AG08396 (cell line): ENCODE measurements around the gene COX8A.
"Not testable (repeated sequence)": the region's sequence is repeated elsewhere in the genome, so short reads cannot be mapped to it uniquely, and the experiment has no call there.

ENCODE experiments used
- DNase-seq: peaks from one replicate; pipeline ENCODE4 v3.0.0; 2012; ENCODE audit warnings: low spot score, mixed read lengths

Gene COX8A, protein sequence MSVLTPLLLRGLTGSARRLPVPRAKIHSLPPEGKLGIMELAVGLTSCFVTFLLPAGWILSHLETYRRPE

GRCh38 chr11:63974259-63975143 is at the start of gene COX8A:
Gene COX8A, plus strand, starts transcription at chr11:63974620. Its CDS starts 61 bp downstream, at chr11:63974681.
- DNase-seq = peak; percentile 98

GRCh38 chr11:63929616-63930015 is 44.8 kb upstream of the COX8A start:
- no peak for DNase-seq

DNA sequence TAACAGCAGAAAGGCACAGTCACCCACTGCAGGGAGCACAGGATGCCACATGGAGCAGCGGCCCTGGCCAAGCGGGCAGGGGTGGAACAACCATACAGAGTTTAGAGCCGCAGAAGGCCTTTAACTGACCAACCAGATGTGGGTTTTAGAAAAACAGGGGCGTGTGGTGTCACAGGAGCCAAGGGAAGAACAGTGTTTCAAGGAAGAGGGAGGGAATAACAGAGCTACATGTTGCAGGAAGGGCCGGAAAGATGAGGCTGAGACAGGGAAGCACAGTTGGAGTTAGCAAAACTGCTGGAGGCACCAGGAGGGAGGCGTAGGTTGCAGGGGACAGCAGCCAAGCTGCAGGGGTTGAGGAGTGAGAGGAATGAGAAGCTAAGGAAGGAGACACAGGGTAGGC is 43.4 kb upstream of the COX8A start:
- DNase-seq = no peak

DNA sequence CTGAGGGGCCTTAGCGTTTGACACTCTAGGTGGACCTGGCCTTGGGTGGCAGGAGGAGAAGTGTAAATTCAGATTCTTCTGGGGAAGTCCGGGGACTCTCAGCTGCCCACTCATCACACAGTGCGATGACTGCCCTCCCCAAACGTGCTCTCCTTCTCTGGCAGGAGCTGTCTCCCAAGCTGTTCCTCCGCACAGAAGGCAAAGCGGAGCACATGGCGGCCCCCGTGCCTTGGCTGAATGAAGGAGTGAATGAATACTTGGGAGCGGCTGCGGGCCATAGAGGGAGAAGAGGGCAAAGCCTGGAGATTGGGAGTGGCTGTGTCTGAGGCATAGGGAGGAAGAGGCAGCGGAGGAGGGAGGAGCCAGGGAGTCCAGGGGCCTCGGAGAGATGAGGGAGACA is 42.5 kb upstream of the COX8A start:
- DNase-seq = no peak

DNA sequence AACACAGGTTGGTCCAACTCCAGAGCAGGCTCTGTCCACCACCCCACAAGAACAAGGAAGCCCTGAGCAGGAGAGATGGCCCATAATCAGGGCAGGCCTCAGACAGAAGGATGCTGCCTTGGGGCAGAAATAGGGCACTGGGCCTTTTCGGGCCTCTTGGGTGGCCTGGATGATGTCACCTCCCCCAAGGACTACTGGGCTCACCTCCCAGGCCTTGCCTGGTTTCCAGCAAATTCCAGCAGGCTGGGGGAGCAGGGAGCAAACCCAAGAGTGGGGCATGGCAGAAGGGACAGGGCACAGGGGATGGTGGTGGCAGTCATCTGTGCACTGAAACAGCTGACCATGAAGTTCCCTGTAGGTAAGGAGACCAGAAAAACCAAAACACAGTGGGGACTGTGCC is 41.0 kb upstream of the COX8A start:
- DNase-seq = no peak

DNA sequence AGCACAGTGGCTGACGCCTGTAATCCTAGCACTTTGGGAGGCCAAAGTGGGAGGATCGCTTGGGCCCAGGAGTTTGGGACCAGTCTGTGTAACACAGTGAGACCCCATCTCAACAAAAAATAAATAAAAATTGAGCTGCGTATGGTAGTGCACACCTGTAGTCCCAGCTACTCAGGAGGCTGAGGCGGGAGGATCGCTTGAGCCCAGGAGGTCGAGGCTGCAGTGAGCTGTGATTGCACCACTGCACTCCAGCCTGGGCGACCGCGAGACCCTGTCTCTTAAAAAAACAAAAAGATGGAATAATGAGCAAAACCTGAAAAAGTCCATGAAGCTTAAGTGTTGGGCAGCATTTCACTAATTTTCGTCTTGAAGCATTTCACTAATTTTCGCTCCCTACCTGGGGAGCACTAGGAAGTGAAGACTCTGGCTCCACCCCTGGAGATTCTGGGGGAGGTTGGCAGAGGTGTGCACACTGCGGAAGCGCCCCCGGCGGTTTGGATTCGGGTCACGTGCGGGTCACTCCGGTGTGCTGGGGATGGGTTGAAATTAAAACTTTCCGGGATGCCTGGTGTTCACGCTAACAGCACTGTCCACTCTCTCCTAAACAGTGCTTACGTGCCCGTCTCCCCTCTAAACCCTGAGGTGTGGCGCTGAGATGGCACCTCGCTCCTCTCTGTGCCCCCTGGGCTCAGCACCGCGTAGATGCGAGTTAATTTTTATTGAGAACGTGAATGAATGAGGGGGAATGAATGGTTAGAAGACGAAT is 36.5 kb upstream of the COX8A start:
- DNase-seq = no peak

- peak; percentile 100 for DNase-seq
Measured at GRCh38 chr11:63938479-63939396, 35.7 kb upstream of the COX8A start, which contains the start of gene NAA40. Gene NAA40, plus strand, starts transcription at chr11:63939002. Its CDS starts 95 bp downstream, at chr11:63939097.

DNA sequence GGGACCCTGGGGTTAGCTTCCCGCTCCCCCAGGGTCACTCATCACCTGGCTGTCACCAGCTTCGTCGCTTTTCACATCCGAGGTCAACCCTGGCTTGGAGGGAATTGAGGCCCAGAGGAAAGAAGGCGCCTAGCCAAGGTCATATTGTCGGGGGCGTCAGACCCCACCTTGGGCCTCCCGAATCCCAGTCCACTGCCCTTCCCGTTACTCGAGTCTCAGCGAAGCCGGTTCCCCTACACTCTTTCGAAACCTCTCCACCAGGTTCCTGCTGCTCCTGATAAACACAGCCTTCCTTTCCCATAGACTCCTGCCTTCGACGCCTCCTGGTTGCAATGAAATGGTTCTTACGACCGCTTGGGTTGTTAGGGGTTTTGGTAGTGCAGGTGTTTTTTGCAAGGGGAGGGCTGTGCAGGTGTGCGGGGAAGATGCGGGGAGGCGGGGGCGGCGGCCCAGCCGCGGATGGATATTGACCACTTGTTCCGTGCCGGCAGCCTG is 35.0 kb upstream of the COX8A start:
- DNase-seq = no peak

DNA sequence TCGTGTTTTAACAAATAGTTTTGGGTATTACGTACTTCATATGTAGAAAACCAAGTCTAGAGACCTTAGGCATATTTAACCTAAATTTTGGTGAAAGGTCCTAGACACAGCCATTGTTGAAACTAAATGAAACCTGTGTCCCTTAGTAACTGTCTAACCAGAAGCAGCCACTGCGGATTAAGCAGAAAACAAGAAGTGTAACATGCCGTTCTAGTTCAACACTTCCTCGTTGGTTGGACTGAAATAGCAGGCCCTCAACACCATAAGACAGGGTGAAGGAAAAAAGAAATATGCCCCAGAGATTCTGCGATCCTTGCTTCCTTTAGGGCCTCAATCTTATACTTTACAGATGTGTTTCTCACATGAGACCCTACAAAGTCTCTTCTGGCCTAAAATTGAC is 33.6 kb upstream of the COX8A start:
- DNase-seq = no peak

GRCh38 chr11:63941901-63942300 is 32.5 kb upstream of the COX8A start:
- DNase-seq = no peak

DNA sequence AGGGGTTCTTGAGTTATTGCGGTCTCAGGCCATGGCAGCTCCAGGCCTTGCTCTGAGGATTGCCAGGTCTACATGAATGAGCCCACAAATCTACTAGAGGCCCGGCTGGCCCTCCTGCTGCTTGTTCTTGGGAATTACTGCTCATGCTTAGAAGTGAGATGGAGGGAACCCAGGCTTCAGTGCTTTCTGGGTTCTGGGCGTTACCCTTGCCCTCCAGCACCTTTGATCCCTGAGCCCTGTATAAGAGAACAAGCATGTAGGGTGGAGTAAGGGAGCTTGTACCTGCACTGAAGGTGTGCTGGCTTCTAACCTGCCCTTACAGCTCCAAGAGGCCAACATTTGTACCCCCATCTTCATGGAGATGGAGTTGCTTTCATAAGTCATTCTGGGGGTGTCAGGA is 31.6 kb upstream of the COX8A start:
- no peak for DNase-seq

DNA sequence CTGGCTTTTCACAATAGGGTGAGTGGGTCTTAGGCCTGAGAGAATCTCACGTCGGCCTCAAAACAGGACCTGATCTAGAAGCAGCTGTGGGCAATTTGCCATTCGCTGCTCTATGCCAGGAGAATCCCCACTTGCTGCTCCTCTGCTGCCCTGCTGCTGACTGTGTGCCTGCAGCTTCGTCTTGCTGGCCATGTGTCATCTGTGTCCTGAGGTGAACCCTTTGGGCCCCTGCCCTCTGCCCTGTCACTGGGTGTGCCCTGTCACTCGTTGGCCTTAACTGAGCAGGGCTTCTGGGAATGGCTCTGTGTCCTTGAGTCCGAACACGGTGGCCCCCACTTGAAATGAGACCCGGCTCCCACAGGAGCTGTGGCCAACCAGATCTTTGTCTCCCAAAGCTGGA is 29.4 kb upstream of the COX8A start:
- no peak for DNase-seq

DNA sequence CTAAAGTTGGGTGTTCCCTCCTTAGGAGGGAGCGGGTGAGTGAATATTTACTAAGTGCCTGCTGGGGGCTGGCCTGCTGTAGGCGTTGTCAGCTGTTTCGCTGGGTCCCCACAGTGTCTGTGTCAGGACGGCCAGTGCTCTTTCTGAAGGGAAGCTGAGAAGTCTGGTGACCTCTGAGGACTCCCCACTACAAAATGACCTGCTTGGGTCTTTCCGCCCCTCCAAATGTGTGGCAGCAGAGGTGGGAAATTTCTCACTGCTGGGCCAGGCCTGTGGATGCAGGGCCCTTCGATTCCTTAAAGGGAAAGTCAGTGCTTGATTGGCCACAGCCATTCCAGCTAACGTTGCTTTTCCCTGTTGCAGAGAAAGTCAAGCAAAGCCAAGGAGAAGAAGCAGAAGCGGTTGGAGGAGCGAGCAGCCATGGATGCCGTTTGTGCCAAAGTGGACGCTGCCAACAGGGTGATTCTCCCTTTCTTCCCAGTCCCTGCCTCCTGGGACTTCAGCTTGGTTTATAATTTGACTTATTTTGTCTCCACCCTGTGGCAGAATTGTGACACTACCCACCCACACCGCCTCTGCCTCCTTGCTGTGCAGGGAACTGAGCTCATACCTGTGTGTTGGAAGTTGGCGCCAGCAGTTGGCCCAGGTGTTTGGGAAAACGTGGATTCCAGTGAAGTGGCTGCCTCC is 28.8 kb upstream of the COX8A start:
- DNase-seq = peak; percentile 85

DNA sequence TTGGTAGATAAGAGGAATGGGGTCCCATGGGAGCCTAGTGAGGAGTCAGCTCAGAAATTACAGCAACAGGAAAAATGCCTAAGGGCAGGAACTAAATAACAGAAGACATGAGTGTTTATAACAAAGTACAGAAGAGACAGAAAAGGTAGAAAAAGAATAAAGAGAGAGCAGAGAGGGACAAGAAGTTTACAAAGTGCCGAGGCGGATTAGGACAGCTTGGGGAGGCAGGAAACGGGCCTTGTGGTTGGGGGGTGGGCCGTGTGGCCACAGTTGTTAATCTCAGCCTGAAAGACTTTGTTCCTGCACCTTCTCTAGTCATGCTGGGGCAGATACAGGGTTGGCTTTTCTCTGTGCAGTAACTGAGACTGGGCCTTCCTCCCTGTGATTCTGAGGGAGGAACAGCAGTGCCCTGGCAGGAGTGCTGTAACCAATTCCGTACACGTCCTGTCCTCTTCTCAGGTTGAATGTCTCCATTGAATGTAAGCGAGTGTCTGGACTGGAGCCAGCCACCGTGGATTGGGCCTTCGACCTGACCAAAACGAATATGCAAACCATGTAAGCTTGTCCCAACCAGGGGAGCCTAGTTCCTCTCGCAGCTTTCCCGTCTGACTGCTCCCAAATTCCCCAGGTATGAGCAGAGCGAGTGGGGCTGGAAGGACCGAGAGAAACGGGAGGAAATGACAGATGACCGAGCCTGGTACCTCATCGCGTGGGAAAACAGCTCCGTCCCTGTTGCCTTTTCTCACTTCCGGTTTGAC is 22.5 kb upstream of the COX8A start:
- DNase-seq = no peak

- no peak for DNase-seq
Measured at GRCh38 chr11:63952570-63952969, 21.9 kb upstream of the COX8A start.

DNA sequence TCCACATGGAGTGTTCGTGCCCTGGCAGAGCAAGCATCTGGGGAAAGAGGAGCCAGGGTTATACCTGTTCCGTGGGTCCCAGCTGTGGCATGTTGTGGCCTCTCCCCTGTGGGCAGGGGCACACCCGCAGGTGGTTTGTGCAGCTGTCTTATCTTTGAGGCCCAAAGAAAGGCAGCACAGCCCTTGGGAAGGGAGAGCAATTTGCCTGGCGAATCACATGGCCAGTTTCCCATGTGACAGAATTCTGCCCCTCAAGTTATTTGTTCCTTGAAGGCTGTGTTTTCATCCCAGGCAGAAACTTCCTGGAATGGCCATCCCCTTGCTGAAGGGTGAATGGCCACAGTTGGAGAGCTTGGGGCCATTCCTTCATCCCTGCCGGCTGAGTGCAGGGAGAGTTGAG is 16.4 kb upstream of the COX8A start:
- DNase-seq = no peak

GRCh38 chr11:63961608-63962412 is 12.6 kb upstream of the COX8A start:
- DNase-seq = peak; percentile 77

DNA sequence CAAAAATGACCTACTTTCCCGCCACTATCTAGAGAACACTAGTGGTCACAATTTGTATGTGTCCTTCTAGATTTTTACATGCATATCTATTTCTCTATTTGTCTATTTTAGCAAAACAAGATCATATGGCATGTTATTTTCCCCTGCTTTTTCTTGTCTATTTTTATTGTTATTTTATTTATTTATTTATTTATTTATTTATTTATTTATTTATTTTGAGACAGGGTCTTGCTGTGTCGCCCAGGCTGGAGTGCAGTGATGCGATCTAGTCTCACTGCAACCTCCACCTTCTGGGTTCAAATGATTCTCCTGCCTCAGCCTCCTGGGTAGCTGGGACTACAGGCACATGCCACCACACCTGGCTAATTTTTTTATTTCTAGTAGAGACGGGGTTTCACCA is 10.5 kb upstream of the COX8A start:
- DNase-seq = not testable (repeated sequence)

- no peak for DNase-seq
Measured at GRCh38 chr11:63966444-63966843, 8.0 kb upstream of the COX8A start.

GRCh38 chr11:63969461-63969860 is 5.0 kb upstream of the COX8A start:
- no peak for DNase-seq
